Astrocyte (in vitro differentiated cells and primary cell): Measurements from ENCODE around the gene GATB.
"Not testable (repeated sequence)": the region's sequence is repeated elsewhere in the genome, so short reads cannot be mapped to it uniquely, and the experiment has no call there.

Experiments used
- EZH2 ChIP-seq: IDR thresholded peaks from 2 replicates; pipeline ENCODE4 v1.6.1; 2012; ENCODE audit warnings: mild to moderate bottlenecking, low read length, inconsistent platforms; ENCODE audit not compliant: insufficient read depth
- TF ChIP-seq, protein P1 (sequence below): IDR thresholded peaks from 2 replicates; pipeline ENCODE4 v1.5.1; 2011; ENCODE audit warnings: low read depth, mild to moderate bottlenecking, inconsistent platforms, low read length, moderate library complexity; ENCODE audit not compliant: insufficient read depth

GRCh38 chr4:151736852-151737251 is 24.0 kb downstream of the GATB start:
- TF ChIP-seq, protein P1, sequence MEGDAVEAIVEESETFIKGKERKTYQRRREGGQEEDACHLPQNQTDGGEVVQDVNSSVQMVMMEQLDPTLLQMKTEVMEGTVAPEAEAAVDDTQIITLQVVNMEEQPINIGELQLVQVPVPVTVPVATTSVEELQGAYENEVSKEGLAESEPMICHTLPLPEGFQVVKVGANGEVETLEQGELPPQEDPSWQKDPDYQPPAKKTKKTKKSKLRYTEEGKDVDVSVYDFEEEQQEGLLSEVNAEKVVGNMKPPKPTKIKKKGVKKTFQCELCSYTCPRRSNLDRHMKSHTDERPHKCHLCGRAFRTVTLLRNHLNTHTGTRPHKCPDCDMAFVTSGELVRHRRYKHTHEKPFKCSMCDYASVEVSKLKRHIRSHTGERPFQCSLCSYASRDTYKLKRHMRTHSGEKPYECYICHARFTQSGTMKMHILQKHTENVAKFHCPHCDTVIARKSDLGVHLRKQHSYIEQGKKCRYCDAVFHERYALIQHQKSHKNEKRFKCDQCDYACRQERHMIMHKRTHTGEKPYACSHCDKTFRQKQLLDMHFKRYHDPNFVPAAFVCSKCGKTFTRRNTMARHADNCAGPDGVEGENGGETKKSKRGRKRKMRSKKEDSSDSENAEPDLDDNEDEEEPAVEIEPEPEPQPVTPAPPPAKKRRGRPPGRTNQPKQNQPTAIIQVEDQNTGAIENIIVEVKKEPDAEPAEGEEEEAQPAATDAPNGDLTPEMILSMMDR = not testable (repeated sequence)
- TF ChIP-seq EZH2 = not testable (repeated sequence)
